ENCODE results near the gene ZNF682.
A peak's percentile ranks its signal among the peaks of the same experiment; 100 is the strongest.
"Not testable (repeated sequence)": the region's sequence is repeated elsewhere in the genome, so short reads cannot be mapped to it uniquely, and the experiment has no call there.

The ZNF682 gene

DNA sequence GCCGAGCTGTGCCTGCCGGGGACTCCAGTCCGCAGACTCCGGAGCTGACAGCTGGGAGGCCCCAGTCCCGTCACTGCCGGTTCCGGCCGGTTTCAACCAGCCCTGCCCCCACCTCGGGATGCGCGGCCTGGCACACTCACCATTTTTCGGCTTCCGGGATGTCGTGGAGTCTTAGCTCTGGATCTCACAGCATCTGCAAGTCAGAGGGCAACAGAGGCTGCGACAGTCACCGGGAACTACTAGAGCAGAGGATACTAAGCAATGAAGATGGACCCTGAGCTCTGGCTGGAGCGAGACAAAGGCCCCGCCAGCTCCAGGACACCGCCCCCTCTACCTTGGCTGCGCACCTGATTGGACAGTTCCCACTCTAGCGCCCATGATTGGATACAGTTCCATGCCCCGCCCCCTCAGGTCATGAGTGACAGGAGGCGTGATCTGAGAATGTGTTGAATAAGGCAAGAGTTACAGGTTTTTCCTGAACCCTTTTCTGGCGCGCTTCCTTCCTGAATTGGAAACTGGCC is at the start of gene ZNF682:
ZNF682 (minus strand) TSS at position 303 of the 521 bp plus-strand sequence; CDS start at position 143, 160 bp downstream.
- DNase-seq = peak; percentile 85

- not testable (repeated sequence) for DNase-seq
Measured at GRCh38 chr19:20082876-20083275, 43.6 kb upstream of the ZNF682 start.

DNA sequence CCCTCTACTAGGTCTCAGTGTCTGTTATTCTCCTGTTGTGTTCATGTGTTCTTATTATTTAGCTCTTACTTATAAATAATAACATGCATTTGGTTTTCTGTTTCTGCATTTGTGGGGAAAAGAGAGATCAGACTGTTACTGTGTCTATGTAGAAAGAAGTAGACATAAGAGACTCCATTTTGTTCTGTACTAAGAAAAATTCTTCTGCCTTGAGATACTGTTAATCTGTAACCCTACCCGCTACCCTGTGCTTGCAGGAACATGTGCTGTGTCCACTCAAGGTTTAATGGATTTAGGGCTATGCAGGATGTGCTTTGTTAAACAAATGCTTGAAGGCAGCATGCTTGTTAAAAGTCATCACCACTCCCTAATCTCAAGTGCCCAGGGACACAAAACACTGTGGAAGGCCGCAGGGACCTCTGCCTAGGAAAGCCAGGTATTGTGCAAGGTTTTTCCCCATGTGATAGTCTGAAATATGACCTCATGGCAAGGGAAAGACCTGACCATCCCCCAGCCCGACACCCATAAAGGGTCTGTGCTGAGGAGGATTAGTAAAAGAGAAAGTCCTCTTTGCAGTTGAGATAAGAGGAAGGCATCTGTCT is 43.0 kb upstream of the ZNF682 start:
- not testable (repeated sequence) for DNase-seq

DNA sequence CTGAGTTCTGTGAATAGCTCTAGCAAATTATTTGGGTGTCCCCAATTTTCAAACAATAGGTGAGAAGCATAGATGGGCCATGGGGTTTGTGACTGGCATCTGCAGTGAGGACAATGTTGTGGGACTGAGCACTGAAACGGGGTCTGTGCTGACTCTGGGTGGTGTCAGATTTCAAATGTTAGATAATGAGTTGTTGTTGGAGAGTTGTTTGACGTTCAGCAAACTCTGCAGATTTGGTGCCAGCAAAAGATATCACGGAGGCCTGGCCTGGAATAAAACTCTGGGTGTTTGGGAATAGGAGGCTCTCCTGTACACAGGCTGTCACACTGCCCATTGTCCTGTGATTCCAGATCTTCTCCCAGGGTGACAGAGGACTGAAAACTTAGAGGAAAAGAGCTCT is 41.4 kb upstream of the ZNF682 start:
- no peak for DNase-seq

- no peak for DNase-seq
Measured at GRCh38 chr19:20079476-20079875, 40.2 kb upstream of the ZNF682 start.

DNA sequence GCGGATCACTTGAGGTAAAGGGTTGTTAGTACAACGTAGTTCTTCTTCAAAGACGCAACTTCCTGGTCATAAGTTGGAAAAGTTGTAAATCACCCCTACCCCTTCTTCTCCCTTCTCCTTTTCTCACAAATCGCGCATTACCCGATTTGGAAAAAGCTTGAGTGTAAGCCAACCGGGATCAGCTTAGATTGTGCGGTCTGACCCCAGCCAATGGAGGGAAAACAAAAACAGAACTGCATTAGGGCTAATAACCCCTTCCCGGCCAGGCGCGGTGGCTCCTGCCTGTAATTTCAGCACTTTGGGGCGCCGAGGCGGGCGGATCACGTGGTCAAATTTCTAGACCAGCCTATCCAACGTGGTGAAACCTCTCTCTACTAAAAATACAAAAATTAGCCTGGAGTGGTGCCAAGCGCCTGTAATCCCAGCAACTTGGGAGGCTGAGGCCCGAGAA is 39.3 kb upstream of the ZNF682 start:
- DNase-seq = no peak

GRCh38 chr19:20077791-20078463 is 38.6 kb upstream of the ZNF682 start, which contains the start of gene ZNF90:
Gene ZNF90 (plus strand): TSS chr19:20078000. CDS start chr19:20078133, 133 bp downstream.
- no peak for DNase-seq

- DNase-seq = no peak
Measured at GRCh38 chr19:20072936-20073335, 33.6 kb upstream of the ZNF682 start.

GRCh38 chr19:20070691-20071090 is 31.4 kb upstream of the ZNF682 start:
- no peak for DNase-seq

DNA sequence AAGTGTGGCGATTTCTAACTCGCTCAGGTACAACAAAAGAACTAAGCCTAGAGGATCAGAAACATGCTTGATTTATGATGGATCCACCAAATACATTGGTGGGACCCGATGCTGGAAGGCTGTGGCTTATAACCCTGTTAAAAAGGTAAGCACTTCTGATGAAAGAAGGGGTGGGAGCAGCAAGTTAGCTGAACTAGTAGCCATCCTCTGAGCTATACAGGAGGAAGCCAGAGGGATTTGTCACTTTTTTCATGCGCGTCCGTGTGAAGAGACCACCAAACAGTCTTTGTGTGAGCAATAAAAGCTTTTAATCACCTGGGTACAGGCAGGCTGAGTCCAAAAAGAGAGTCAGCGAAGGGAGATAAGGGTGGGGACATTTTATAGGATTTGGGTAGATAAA is 29.3 kb upstream of the ZNF682 start:
- not testable (repeated sequence) for DNase-seq

GRCh38 chr19:20067943-20068342 is 28.6 kb upstream of the ZNF682 start:
- no peak for DNase-seq

DNA sequence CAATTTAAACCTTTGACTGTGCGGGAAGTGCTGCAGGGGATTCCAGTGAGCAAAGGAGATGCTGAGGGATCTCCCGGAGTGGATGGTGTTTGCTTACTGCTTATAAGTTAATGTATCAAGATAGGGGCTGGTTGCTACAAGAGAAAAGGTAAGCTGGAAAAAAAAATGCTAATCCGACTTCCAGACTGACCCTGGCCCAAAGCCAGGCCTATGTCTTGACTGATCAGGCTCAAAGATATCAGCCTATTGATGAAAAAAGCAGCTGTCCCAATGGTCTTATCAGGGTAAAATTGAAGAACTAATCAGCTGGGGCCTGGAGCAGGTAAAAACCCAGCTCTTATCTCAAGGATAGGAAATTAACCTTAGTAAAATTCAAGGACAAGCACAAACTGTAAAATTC is 27.6 kb upstream of the ZNF682 start:
- no peak for DNase-seq

DNA sequence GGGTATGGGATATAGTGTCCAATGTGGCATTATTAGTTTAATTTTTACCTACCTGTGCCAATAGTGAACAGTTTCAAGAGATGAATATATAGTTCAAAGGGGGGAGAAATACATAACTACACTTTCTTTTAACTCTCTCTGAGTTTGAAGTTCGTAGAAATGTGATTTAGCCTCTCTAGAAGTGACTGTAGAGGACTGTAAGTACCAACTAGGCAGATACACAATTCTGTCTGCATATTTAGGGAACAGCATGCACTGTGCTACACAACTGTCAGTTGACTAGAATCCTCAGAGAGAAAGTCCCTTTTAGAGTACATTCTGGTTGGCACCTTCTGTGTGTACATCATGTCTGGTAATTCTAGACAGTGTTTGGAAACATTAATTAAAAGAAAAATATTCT is 21.0 kb upstream of the ZNF682 start:
- no peak for DNase-seq

DNA sequence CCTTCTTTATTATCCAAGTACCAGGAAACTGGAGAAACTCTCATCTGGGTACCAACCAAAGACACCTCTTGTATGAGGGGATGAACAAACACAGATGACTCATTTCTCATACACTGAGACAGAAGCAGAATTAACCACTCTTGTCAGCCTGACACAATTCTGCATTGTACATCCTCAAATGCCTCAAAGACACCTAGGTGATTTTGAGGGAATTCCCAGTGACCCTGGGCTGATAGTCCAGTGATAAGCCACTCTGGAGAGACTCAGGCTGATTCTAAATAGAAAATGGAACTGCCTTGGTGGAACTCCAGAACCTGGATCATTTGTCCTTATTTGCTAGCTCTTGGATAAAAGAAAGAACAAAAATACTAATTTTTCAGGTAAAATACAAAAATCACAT is 19.4 kb upstream of the ZNF682 start:
- DNase-seq = not testable (repeated sequence)

DNA sequence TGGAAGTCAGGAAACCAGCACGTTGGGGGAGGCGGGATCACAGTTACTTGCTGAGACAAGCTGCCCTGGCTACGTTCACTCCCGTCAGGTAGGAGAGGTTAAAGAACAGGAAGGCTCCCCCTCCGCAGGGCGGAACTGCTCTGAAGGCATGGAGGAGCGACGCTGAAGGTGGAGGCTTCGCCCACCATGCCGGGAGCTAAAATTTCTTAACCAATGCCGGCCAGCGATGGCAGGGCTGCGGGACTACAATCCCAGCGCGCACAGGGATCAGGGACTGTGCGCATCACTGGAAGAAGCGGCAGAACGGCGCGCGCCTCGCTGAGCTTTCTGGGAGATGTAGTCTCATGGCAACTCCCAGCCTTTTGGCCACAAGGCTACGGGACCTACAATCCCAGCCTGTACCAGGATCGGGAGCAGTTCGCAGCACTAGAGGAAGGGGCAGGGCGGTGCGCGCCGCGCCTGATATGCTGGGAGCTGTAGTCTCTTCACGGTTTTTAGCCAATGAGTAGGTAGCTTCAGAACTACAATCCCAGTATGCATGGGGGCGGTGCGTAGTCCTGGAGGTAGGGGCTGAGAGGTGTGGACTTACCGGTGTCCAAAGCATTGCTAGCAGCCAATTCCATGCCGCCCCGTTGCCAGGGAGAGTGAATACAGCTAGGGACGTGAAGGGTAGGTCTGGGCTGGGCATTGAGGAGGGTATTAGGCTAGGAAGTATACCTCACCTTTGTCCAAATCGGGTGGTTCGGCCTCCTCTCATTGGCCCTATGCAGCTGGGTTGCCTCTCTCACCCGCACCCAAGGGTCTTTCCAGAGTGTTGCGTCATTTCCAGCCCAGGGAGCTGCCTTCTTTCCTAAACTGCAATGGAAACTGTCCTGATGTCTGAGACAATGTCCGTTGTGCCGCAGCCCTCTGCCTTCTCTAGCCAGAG is 12.8 kb upstream of the ZNF682 start:
- peak; percentile 72 to 79 for DNase-seq

DNA sequence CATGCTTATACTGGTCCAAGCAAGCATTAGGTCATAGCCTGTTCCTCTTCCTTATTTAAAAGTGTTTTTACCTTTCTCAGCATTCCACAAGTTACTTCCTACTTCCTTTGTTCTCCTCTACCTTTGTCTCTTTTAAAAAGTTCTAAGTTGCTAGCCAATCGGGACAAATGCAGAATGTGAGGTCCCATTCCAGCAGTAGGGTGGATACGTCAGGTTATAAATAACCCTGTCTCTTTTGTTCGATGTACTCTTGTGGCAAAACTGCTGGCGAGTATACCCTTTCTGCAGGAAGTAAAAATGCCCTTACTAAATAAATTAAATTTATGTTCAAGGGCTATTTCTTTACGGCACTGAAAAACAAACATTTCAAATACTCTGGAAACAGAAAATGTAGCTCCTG is 6.4 kb upstream of the ZNF682 start:
- not testable (repeated sequence) for DNase-seq

- no peak for DNase-seq
Measured at GRCh38 chr19:20044663-20045062, 5.4 kb upstream of the ZNF682 start.

DNA sequence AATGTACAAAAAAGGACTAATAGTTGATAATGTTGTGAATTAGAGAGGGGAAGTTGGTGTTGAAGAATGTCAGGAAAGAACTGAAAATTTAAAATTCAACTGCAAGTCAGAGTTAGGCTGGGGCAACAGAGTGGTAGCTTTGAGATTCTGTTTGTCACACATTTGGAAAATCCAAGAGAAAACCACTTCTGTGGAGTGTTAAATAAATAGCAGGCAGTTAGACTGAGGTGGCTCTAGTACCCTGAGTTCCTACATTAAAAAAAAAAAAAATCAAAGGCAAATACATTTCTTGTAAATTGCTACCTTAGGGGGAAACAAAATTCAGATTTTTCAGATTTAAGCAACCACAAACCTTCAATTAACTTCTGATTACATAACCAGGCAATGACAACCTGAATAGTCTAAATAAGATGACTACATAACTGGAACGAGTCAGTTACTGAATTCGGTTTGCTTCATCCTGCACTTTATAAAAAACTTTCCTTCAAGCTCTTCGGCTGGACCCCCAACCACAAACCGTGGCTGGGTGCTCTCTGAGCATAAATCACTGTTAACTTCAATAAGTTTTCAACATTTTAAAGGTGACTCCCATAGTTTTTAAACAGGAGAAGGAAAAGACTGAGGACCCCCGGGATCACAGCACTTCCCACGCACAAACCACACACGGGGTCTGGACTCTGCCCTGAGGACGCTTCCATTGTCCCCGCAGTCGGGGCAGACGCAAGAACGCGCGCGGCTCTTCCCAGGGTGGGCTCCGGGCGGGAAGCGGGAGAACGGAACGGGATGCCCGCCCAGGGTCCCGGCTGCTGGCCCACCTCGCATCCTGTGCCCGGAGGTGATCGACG is 725 bp downstream of the ZNF682 start:
- no peak for DNase-seq

DNA sequence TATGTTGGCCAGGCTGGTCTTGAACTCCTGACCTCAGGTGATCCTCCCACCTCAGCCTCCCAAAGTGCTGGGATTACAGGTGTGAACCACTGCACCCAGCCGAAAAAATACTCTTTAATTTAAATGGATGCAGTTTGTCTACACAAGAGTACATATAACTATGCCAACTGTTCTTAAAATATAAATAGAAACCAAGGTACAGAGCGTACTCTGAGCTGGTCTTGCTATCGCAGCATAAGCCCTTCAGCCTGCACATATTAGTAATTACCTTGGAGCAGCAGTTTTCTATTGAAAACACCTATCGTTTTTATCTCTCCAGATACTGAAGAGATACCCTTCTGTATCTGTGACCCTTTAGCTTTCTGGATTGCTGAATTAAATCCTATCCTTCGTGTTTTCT is 3.4 kb downstream of the ZNF682 start:
- DNase-seq = no peak

DNA sequence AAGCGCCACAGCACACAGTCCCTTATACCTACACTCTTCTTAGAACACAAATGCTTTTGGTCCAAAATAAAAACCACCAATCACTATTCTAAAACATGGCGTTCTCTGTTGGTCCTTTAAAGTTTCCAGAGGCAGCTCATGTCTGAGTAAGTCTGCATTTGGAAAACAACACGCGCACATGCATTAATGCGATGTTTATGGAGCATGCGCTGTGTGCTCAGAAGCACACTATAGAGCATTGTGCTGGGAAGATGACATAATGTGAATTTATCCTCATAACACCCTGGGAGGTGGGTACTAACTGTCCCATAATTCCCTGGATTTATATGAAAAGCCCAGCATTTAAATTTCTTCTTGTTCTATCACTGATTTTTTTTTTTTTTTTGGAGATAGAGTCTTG is 10.7 kb downstream of the ZNF682 start:
- DNase-seq = no peak

- DNase-seq = no peak
Measured at GRCh38 chr19:20005741-20006140, 33.6 kb downstream of the ZNF682 start.

- DNase-seq = no peak
Measured at GRCh38 chr19:19997656-19998268, 41.5 kb downstream of the ZNF682 start.

Data from NCI-H1930 (cell line).